Renal cortex interstitium (tissue), 11 donors: ENCODE results near the gene TTK. TPM values are rescaled to one million over a fixed set of nuclear protein-coding genes. Genes with fewer than 3 reads are reported as not detected.
"Not testable (repeated sequence)": the region's sequence is repeated elsewhere in the genome, so short reads cannot be mapped to it uniquely, and the experiment has no call there.

Source experiments
- DNase-seq, 11 donors: peaks; one replicate each; pipeline ENCODE4 v3.0.0-alpha.2; 2013; ENCODE audit warnings: low read depth in 9 of 11, low spot score in 4 of 11; ENCODE audit errors: extremely low read depth in 1 of 11
- polyA plus RNA-seq, 3 donors: library from polyadenylated mRNA; unstranded; fragments of 120-200 nt; gene quantifications; one replicate each; pipeline ENCODE4 v1.2.1, GENCODE V29; 2013; ENCODE audit not compliant: insufficient read length in 3 of 3

The TTK gene
- polyA plus RNA-seq, 3 donors = 16.1 to 30.6 (median 23.4) TPM

DNA sequence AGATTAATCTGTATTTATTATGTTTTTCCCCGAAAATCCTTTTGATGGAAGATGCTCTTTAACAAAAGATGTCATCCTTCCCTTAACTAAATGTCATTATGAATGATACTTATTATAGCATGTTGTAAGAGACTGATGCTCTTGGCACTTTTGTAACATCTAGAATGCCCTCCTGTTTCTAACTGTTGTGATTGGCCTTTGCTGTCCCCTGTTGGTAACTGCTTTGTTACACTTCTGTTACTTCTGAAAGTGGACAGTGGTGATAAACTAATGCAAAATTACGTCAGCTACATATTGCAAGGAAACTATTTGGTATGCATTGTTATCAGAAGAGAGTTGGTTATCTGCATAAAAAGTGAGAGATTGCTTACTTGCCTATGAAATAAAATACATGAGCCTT lies 5.8 kb downstream of the TTK start:
- DNase-seq = no peak

DNA sequence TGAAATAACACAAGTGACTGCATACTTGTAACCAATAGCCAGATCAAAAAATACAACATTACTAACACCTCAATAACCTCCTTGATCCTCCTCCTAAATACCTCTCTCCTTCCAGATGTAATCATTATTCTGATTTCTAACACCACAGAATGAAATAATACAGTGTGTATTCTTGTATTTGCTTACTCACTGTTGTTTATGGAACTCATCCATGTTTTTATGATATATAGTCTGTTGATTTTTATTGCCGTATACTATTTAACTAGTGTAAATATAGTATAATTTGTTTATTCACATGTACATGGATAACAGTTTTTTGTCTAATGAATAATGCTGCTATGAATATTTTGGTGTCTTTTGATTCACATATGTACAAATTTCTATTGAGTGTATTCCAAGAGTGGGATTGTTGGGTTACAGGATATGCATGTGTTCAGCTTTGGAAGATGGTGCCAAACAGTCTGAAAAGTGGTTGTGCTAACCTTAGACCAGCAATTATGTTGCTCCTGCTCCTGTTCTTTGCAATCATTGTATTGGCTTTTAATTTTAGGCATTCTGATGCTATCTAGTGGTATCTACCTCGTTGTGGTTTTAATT lies 11.5 kb downstream of the TTK start:
- DNase-seq = no peak

DNA sequence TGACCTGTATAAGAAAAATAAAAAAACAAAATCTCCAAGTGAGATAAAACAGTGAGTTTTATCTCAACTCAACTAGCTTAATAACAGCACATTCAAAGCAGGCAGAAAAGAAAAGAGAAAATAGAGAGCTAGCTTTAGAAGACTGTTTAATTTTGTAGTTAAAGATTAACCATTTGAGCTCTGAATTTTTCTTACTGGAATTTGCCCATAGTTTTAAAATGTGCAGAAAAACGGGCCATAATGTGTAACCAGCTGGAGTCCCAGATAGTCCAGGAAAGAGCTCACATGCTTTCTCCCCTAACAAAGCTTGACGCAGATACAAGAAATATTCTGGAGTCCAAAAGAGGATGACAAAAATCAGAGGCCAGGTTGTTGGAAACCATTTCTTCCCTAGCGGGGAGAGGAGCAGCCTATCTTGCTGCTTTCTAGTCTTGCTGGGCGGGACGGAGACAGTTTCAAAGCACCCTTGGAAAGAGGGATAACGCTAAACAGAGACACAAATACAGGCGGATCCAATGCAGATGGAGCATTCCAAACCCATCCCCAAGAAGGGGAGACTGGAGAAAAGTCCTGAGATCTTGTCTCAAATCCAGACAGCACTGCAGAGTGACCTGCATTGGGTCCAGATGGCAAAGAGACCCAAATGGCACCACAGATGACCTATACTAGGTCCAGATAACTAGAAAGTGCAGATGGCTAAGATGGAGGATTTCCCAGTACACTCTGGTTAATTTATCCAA lies 16.1 kb downstream of the TTK start:
- DNase-seq = no peak

DNA sequence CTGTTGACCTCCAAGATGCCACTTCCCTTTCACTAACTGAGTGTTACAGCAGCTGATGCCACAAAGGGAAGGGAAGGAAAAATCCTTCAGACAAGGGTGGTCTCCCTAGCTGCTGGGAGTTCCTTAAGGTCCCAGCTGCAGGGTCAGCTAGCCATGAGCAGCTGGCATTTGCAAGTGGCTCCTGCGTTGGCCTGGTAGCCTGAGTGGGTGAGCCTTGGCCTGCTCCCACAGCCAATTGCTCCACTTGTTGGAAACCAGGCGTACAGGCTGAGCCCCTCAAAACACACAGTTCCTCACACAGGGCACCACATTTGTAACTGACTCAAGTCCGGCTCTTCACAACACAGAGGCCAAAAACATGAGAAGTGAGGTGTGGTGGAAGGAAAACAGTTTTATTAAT lies 16.7 kb downstream of the TTK start:
- no peak for DNase-seq

DNA sequence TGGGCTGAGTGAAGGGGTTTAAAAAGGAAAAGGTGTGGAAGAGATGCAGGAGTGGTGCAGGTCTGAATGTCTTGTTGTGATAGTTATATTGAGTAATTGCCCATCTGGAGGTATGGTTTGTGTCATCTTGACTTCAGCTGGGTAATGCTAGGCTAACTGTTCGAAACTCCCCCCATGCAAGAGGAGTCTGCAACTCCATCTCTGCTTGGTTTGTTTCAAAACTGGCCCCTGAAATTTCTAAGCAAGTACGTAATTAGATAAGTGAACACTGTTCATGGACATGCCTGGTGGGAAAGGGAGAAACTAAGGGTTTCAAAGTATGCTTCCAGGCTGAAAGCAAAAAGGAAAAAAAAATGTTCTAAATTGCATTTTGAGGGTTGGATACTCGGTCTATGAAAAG lies 17.1 kb downstream of the TTK start:
- DNase-seq = no peak

DNA sequence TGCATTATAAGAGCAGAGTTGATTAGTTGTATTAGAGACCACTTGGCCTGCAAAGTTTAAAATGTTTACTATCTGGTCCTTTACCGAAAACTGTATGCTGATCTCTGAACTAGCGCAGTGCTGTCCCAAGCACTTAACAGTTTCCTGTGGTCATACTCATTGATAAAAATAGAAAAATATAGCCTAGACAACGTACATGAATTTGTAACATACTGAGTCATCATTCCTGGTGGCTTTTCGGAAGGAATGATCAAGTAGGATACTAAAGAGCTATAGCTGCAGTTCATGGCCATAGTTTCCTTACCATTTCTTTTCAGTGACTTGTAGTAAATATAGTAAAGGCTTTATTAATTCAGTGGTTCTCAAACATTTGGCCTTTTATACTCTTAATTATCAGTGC lies 18.4 kb downstream of the TTK start:
- DNase-seq = no peak

DNA sequence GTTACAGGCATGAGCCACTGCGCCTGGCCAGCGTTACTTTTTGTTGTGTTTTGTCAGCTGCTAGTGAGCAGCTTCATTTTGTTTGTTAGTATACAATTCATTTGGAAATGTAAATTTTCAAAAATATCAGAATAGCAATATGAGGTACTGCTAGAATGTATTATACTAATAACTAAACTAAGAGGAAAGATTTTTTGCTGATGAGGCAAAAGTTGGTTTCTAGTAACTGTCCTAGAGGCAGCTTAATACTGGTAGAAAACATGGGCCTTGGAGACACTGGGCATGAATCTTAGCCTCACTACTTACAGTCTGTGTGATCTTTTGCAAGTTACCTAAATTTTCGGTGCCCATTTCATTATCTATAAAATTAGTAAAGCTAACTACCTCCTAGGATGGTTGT lies 24.1 kb downstream of the TTK start:
- no peak for DNase-seq

DNA sequence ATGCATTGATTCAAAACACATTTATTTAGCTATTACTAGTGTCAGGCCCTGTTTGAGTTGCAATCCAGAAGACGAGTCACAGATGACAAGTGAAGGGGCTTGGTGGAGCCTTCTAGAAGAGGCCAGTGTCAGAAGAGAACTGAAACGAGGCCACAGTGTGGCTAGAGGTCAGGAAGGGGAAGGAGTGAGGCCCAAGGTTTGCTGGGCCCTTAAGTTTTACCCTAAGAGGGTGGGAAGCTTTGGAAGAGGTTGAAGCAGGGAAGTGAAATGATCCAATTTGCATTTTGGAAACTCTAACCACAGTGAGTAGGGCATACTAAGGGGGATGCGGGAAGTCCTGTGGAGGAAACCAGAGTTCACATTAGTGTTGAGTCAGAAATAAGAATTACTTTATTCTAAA lies 25.0 kb downstream of the TTK start:
- no peak for DNase-seq

DNA sequence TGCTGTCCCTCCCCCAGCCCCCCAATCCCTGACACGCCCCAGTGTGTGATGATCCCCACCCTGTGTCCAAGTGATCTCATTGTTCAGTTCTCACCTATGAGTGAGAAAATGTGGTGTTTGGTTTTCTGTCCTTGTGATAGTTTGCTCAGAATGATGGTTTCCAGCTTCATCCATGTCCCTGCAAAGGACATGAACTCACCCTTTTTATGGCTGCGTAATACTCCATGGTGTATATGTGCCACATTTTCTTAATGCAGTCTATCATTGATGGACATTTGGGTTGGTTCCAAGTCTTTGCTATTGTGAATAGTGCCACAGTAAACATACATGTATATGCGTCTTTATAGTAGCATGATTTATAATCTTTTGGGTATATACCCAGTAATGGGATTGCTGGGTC lies 43.8 kb downstream of the TTK start:
- not testable (repeated sequence) for DNase-seq

DNA sequence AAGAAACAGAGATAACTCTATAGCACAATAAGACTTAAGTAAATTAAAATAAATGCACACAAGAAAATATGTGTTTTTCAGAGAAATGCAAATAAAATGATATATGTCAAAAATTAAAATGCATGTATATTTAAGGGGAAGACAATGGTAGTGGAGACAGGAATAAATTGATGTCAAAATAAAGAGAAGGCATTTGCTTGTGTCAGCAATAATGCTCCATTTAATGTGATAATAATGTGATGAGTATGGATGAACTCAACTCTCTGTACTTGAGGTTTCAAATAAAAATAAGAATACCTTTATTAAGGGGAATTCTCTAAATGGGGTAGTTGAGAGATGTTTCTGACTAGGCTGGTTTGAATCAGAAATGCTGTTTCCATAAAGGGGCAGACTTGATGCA lies 56.3 kb downstream of the TTK start:
- no peak for DNase-seq

DNA sequence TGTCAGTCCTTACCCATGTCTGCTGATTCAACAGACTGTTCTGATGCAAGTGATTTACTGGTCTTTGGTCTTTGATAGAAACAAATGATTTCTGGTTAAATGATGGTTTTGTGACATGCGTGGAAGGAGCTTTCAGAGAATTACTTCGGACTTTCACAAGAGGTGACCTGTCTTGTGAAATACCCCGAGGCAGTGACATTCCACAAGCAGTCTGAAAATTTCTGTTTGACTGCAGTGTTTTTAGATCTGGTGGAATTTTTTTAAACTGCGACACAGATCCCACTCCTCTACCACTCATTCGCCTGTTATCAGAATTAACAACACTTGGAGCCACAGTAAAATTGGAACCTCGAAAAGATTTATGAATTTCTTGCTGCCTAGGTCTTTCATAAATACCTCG lies 63.7 kb downstream of the TTK start:
- DNase-seq = not testable (repeated sequence)

DNA sequence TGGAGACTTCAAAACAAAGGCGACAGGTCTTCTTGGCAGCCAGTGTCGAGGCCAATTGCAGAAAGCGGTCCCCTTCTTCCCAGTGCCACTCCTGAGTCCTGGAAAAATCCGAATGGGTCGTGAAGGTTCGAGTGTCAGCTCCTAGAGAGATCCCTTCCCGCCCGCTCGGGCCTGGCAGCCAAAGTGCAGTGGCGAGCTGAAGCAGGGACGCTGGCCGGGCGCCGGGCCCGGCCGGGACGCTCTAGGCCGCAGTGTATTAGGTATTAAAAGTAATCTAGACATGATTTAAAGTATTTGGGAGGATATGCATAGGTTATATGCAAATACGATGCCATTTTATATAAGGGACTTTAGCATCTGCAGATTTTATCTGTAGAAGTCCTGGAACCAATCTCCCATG lies 66.0 kb downstream of the TTK start:
- DNase-seq = not testable (repeated sequence)

DNA sequence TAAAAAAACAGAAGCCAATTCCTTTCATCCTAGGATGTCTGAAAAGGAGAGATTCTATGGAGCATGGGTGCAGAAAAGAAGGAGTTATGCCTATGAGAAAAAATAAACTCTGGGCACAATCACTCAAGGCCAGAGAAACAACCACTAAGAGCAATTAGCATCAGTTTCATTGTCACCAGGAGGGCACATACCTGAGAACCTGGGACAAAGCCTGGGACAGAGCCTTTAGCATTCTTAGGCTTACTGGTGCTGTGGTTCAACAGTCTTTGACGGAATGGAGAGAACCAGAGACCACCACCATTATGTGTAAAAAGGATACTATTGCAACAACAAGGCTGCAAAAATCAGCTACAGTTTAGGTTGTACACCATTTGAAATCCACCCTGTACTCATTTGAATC lies 72.6 kb downstream of the TTK start:
- no peak for DNase-seq

DNA sequence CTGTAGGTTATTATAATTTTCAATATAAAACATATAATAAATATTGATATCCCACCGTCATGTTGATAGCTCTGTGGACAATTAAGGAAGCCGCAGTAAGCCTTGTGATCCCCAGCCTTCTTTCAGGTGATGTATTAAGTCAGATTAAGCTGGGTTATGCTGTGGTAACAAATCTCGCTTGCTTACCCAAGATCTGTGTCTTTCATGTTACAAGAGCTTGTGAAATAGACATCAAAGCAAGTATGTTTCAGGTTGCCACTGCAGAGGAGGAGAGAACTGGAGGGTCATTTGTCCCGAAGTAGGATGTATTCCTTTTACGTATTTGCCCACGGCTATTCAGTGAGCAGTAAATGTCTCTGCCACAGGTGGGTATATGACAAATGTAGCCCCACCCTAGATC lies 84.2 kb downstream of the TTK start:
- DNase-seq = no peak

DNA sequence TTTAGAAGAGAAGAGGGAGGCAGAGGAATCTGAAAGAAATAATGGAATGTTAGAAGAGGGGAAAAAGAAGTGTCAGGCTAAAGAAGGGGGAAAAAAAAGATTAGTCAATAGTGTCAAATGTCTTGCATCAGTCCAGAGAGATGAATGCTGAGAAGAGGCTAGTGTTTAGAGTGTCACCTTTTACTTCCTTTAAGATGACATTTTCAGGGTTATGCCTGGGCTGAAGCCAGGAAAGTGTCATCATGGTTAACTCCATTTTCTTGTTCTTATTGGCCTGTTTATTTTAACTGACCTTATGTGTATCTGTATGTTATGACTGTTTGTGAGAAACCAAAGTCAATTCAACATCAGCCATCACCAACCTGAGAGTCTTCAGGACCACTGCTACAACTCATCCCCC lies 87.1 kb downstream of the TTK start:
- no peak for DNase-seq

Other genes with a start within 250 kb of the TTK start
- gene ELOVL4, start 57.1 kb upstream of the TTK start, polyA plus RNA-seq = 1 to 10 TPM; 3.3 to 3.7 (median 3.7) TPM
- gene BCKDHB, start 102.0 kb downstream of the TTK start, polyA plus RNA-seq = 10 to 100 TPM; 29.0 to 36.3 (median 32.9) TPM